Stimulated activated CD8-positive, alpha-beta memory T cell treated with anti-CD3 and anti-CD28 coated beads, Interleukin-2, amount 100 ng/mL, for 48 hours (primary cell): Measurements from ENCODE around the gene RAB10.
"Not testable (repeated sequence)": the region's sequence is repeated elsewhere in the genome, so short reads cannot be mapped to it uniquely, and the experiment has no call there.

Experiments used
- DNase-seq, 2 donors: peaks; one replicate each; pipeline ENCODE4 v3.0.0-alpha.2; 2020; ENCODE audit warnings: low read depth in 2 of 2

RAB10 gene

DNA sequence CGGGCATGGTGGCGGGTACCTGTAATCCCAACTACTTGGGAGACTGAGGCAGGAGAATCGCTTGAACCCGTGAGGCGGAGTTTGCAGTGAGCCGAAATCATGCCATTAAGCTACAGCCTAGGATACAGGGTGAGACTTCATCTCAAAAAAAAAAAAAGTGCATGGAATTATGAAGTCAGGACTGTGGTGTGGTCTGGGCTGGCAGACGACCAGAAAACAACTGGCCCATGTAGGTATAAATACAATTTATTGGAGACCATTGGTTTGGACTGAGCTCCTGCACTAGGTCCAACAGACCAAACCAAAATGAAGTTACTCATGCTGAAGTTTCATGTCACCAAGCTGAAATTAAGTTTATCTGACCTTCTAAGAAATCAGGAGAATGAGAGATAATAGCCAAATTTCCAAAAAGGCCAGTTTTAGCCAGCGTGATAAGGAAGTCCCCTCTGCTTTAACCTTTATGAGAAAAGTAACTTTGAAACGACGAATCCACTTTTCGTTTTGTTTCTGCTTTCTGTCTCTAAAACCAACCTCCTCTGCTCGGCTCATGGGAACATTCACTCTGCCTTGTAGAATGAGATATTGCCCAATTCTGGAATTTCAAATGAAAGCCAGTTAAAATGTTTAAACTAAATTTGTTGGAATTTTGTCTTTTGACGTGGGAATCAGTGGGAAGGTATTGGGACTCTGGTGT is 17.7 kb upstream of the RAB10 start:
- DNase-seq = no peak

GRCh38 chr2:26016706-26017045 is 17.2 kb upstream of the RAB10 start:
- DNase-seq = not testable (repeated sequence)

- DNase-seq = no peak
These were observed 16.3 kb upstream of the RAB10 start for GRCh38 chr2:26017464-26018183.

DNA sequence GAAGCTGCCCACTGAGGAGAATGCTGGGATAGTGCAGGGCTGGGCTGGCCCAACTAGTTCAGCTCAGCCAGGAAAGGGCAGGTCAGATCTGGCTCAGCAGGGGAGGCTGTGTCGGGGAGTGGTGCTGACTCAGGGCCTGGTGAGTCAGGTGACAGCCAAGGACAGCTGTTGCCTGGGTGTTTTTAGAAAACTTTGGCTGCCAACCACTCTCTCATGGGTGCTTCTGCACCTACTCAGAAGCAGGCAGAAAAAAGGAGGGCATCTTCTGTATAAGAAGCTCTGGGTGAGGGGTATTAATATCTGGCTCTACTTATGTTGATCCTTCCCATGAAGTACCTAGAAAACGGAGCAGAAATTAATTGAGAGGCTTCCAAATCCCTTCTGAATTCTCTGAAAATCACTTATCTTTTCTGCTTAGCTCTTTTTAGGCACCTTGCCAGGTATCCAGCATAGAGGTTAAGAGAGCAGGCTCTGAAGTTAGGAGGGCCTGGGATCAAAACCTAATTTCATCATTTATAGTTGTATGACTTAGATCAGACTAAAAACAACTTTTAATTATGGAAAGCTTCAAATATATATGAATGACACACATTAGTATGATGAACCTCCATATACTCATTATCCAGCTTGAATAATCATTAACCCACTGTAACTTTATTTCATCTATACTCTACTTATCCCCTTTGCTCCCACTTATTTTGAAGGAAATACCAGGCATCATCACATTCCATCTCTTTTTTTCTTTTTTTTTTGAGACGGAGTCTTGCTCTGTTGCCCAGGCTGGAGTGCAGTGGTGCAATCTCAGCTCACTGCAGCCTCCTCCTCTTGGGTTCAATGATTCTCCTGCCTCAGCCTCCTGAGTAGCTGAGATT is 15.5 kb upstream of the RAB10 start:
- DNase-seq = peak; percentile 12 to 29

- DNase-seq = no peak
These were observed 13.6 kb upstream of the RAB10 start for GRCh38 chr2:26020231-26020640.

DNA sequence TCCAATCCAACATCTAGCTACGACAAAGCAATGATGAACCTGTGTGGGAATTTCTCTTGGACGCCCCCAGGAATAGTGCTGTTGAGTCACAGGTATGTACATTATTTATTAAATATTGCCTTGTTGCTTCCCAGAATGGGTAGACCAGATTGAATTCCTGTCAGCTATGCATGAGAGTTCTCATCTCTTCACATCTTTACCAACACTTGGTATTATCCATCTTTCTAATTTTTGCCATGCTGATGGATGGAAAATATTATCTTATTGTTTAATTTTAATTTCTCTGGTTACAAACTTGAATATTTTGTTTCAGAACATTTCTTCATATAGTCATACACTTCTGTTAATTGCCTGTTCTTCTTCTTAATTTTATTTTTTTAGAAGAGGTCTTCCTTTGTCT is 9.6 kb upstream of the RAB10 start:
- DNase-seq = no peak

DNA sequence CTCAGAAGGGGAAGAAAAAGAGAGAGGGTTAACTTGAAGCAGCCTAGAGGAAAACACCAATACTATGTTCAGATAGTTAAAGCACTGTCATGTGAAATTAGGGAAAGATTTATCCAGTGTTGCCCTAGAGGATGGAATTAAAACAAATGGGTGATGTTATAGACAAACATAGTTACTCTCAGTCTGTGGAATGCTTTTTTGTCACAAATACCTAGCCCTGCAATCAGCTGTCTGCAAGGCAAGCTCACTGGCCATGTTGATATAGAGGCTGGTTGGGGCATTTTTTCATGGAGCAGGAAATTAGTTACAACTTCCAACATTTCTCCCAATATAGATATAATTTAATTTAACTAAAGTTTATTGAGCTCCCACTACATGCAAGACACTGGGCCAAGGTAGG is 8.4 kb upstream of the RAB10 start:
- DNase-seq = no peak

- not testable (repeated sequence) for DNase-seq
These were observed 5.8 kb upstream of the RAB10 start for GRCh38 chr2:26028083-26028482.

DNA sequence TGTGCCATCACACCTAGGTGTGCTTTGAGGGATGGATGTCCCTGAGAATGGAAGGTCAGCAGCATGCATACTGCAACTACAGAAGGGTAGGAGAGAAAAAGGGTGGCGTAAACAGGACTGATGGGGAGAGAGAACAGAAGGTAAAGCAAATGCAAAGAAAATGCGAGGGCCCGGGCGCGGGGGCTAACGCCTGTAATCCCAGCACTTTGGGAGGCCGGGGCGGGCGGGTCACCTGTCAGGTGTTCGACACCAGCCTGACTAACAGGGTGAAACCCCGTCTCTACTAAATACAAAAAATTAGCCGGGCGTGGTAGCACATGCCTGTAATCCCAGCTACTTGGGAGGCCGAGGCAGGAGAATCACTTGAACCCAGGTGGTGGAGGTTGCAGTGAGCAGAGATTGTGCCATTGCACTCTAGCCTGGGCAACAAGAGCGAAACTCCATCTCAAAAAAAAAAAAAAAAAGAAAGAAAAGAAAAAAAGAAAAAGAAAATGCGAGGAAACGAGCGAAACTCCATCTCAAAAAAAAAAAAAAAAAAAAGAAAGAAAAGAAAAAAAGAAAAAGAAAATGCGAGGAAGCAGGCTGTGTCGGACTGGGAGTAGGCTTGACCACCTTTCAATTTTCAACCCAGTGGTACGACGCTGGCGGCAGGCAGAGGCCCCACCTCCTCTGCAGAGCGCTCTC is 1.2 kb upstream of the RAB10 start:
- peak in 1 of 2 donors; percentile 4 for DNase-seq

GRCh38 chr2:26033270-26033817 is 540 bp upstream of the RAB10 start:
- DNase-seq = no peak

GRCh38 chr2:26034637-26034992 is 731 bp downstream of the RAB10 start:
- DNase-seq = no peak

- DNase-seq = no peak
These were observed 1.3 kb downstream of the RAB10 start for GRCh38 chr2:26035090-26035743.

DNA sequence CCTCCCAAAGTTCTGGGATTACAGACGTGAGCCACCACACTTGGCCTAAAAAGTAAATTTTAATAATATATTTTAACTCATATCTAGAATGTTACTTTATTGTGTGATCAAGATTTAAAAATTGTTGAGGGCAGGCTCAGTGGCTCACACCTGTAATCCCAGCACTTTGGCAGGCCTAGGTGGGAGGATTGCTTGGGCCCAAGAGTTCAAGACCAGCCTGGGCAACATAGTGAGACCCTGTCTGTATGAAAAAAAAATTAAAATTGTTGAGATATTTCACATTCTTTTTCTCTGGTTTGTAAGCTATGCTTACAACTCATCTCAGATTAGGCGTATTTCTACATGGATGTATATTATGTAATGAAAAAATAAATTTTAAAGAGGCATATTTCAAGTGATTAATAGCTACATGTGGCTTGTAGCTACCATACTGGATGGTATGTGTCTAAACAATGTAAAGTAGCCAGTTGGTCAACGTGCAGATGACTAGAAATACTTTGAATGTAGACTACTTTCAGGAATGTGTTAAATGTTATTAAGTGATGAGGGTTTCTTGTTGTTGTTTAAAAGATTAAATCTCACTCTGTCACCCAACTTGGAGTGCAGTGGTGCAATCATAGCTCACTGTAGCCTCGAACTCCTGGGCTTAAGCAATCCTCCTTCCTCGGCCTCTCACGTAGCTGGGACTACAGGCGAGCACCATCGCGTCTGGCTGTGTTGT is 5.9 kb downstream of the RAB10 start:
- DNase-seq = no peak

DNA sequence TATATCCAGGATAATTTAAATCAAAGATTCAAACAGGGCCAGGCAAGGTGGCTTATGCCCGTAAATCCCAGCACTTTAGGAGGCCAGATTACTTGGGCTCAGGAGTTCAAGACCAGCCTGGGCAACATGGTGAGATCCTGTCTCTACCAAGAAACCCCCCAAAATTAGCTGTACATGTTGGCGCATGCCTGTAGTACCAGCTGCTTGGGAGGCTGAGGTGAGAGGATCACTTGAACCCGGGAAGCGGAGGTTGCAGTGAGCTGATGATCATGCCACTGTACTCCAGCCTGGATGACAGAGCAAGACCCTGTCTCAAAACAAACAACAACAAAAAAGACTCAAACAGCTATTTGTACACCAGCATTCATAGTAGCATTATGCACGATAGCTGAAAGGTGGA is 9.2 kb downstream of the RAB10 start:
- no peak for DNase-seq

DNA sequence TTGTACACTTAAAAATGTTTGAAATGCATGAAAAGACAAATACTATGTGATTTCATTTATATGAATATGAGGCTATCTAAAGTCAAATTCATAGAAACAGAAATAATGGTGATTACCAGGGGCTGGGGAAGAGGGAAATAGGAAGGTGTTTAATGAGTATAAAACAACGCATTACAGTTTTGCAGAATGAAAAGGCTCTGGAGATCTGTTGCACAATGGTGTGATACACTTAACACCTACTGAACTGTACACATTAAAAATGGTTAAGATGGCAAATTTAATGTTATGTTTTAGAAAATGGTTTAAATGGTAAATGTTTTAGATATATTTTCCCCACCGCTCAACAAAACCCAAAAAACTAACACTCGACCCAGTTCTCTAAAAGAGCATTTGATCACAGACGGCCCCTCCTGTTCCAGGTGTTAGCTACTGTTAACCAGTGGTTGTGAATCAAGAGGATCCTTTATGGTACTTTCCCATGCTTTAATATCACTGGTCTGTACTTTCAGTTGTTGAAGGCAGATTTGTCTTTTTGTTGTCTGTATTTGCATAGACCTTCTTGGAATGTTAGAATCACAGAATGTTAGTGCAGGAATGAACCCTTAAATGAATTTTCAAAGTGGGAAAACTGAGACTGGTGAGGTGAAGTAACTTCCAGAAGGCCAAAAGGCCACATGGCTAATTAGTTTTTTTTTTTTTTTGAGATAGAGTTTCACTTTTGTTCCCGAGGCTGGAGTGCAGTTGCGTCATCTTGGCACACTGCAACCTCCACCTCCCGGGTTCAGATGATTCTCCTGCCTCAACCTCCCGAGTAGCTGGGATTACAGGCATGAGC is 10.2 kb downstream of the RAB10 start:
- DNase-seq = no peak

DNA sequence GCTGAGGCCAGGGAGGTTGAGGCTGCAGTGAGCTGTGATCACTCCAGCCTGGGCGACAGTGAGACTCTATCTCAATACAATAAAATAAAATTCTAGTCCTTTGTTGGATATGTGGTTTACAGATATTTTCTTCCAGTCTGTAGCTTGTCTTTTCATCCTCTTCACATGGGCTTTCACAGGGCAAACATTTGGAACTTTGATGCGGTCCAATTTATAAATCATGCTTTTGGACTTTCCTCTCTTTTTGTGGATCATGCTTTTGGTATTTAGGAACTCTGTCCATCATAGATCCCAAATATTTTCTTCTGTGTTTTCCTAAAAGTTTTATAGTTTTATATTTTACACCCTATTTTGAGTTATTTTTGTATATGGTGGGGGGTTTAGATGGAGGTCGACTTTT is 14.9 kb downstream of the RAB10 start:
- DNase-seq = no peak

- no peak for DNase-seq
These were observed 15.8 kb downstream of the RAB10 start for GRCh38 chr2:26049641-26050040.

- no peak for DNase-seq
These were observed 18.9 kb downstream of the RAB10 start for GRCh38 chr2:26052740-26053139.

DNA sequence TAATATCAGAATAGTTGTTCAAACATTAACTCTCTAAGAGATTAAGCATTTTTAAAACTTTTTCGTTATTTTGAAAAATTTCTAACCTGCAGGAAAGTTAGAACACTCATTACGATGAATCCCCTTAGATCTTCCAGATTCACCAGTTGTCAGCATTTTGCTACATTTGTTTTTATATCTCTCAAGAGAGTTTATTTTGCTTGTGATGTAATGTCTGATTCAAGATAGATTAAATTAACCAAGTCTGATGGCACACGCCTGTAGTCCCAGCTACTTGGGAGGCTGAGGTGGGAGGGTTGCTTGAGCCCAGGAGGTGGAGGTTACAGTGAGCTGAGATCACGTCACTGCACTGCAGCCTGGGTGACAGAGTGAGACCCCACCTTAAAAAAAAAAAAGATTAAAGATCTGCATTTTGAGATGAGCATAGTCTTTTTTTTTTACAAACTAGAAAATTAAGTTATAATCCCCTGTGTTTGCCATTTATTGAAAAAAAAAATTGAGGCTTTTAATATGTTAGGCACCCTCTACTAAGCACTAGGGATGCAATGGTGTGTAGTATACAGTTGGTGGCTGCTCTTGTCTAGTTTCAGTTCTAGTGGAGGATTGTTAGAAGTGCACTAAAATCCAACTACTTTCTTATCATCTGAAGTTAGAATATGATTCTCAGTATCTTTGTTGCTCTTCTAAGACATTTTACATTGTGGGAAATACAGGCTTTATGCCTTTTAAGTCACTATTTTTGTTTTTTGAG is 20.9 kb downstream of the RAB10 start:
- DNase-seq = no peak
